CD4-positive, alpha-beta T cell (primary cell): ENCODE data around the gene JPH4. TPM values are rescaled to one million over a fixed set of nuclear protein-coding genes. Genes with fewer than 3 reads are reported as not detected.

Source experiments
- ATAC-seq: fragments of 200-7000 bp; cut with Tn5 transposase; one replicate; pipeline ENCODE4 v1.10.0; 2022; ENCODE audit warnings: mild to moderate bottlenecking; ENCODE audit not compliant: poor library complexity
- CTCF ChIA-PET: fragments of 350-600 bp; sonication (Branson Sonifier 250); formaldehyde crosslinking; loops from one replicate; lab custom pipeline; 2021; ENCODE audit warnings: antibody characterized with exemption, inconsistent platforms; lab: Charles Lee
- POLR2A ChIA-PET: fragments of 350-600 bp; sonication (Branson Sonifier 250); formaldehyde crosslinking; loops from one replicate; lab custom pipeline; 2021; ENCODE audit warnings: antibody characterized with exemption, inconsistent platforms; lab: Charles Lee
- DNase-seq, 14 experiments: peaks; one replicate each; pipeline ENCODE4 v3.0.0-alpha.2; 2013 to 2020; ENCODE audit warnings: mixed read lengths in 2 of 14
- H3K27ac ChIP-seq, 2 donors: one replicate each; pipeline versions ENCODE4 v1.5.1 to v1.7.0; 2013; ENCODE audit warnings: low read length in 2 of 2, low read depth in 1 of 2, mild to moderate bottlenecking in 1 of 2
- H3K27me3 ChIP-seq, 2 experiments: 1 replicate in 1 of 2; 2 replicates in 1 of 2; pipeline versions ENCODE4 v1.6.1 to v1.7.0; 2013; ENCODE audit warnings: low read length in 2 of 2, control low read depth in 1 of 2, mild to moderate bottlenecking in 1 of 2, moderate library complexity in 1 of 2; ENCODE audit not compliant: insufficient read depth in 2 of 2, control insufficient read depth in 1 of 2
- H3K36me3 ChIP-seq: one replicate; pipeline ENCODE4 v1.6.1; 2013; ENCODE audit warnings: low read length, control low read depth; ENCODE audit not compliant: insufficient read depth
- H3K4me1 ChIP-seq: one replicate; pipeline ENCODE4 v1.6.1; 2013; ENCODE audit warnings: low read length, control low read depth; ENCODE audit not compliant: insufficient read depth
- H3K4me3 ChIP-seq: one replicate; pipeline ENCODE4 v1.5.1; 2013; ENCODE audit warnings: mild to moderate bottlenecking, low read length, moderate library complexity
- H3K9me3 ChIP-seq, 2 experiments: 1 replicate in 1 of 2; 2 replicates in 1 of 2; pipeline versions ENCODE4 v1.6.1 to v1.7.0; 2013; ENCODE audit warnings: low read length in 2 of 2, mild to moderate bottlenecking in 2 of 2, control low read depth in 1 of 2, moderate library complexity in 1 of 2; ENCODE audit not compliant: control insufficient read depth in 1 of 2, insufficient read depth in 1 of 2
- H3K27ac Mint-ChIP-seq: one replicate; pipeline ENCODE4 v1.8.0; 2020; ENCODE audit warnings: mixed read lengths
- H3K27me3 Mint-ChIP-seq: one replicate; pipeline ENCODE4 v1.8.0; 2021; ENCODE audit warnings: mixed read lengths
- H3K36me3 Mint-ChIP-seq: one replicate; pipeline ENCODE4 v1.8.0; 2021; ENCODE audit warnings: low read depth, mixed read lengths
- H3K4me1 Mint-ChIP-seq: one replicate; pipeline ENCODE4 v1.8.0; 2021; ENCODE audit warnings: low read depth, mixed read lengths
- H3K4me3 Mint-ChIP-seq: one replicate; pipeline ENCODE4 v1.8.0; 2020; ENCODE audit warnings: mild to moderate bottlenecking, mixed read lengths
- H3K9me3 Mint-ChIP-seq: one replicate; pipeline ENCODE4 v1.8.0; 2020; ENCODE audit warnings: mixed read lengths
- intact Hi-C, 2 experiments: fragments of 100-400 bp; cut with DNase I in 1 of 2; cut with micrococcal nuclease in 1 of 2; formaldehyde crosslinking; loops; one replicate each; pipeline versions ENCODE4 v1.15.1 to v1.9.0; 2023 to 2025; cut with DNase I, micrococcal nuclease
- total RNA-seq, 174 experiments: library from RNA in 2 of 174; stranded (reverse) in 2 of 174; gene quantifications; one replicate each; pipeline ENCODE4 v1.2.3 and lab custom pipeline; 2021 to 2026
- TF ChIP-seq, protein P1 (sequence below): fragments of 200-600 bp; IDR thresholded peaks from one replicate; pipeline ENCODE4 v1.8.0; 2022; ENCODE audit warnings: antibody characterized with exemption, mild to moderate bottlenecking

JPH4 gene
- total RNA-seq, 2 experiments from 2014 or later: not detected

DNA sequence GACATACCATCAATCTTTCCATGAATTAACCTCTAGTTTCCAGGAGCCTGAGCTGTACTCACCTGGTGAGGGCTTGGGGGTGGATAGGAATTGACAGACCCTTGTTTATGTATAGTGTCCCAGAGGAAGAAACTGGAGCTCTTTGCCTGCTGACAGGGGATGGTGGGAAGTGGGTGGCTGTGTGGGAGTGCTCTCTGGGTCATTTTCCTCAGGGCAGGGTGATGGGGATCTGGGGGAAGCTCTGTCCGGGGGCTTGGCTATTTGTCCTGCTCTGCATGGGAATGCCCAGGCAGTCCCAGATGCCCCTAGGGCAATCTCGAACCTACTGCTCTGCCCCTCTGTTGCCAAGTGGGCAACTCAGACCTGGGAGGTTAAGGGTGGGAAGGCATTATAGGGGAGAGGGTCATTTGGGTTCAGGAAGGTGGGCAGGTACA lies 35.8 kb upstream of the JPH4 start:
- POLR2A ChIA-PET: no interaction called here
- DNase-seq (no peak), ATAC-seq (no peak)
- H3K27ac Mint-ChIP-seq: no peak overlapping the region
- Histone ChIP-seq H3K4me3 (no peak overlapping the region), H3K36me3 (no peaks in the 10 kb centered on the region), H3K4me1 (peaks cover 25% of the 10 kb centered on the region), H3K27me3 (no peaks in the 10 kb centered on the region), H3K9me3 (no peaks in the 10 kb centered on the region), H3K27ac (no peak overlapping the region)
- no peaks in the 10 kb centered on the region for H3K9me3 Mint-ChIP-seq
- TF ChIP-seq, protein P1, sequence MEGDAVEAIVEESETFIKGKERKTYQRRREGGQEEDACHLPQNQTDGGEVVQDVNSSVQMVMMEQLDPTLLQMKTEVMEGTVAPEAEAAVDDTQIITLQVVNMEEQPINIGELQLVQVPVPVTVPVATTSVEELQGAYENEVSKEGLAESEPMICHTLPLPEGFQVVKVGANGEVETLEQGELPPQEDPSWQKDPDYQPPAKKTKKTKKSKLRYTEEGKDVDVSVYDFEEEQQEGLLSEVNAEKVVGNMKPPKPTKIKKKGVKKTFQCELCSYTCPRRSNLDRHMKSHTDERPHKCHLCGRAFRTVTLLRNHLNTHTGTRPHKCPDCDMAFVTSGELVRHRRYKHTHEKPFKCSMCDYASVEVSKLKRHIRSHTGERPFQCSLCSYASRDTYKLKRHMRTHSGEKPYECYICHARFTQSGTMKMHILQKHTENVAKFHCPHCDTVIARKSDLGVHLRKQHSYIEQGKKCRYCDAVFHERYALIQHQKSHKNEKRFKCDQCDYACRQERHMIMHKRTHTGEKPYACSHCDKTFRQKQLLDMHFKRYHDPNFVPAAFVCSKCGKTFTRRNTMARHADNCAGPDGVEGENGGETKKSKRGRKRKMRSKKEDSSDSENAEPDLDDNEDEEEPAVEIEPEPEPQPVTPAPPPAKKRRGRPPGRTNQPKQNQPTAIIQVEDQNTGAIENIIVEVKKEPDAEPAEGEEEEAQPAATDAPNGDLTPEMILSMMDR: no peak
- peaks cover 8% of the 10 kb centered on the region for H3K27me3 Mint-ChIP-seq
- CTCF ChIA-PET: no interaction called here
- H3K4me1 Mint-ChIP-seq: peaks cover 26% of the 10 kb centered on the region
- no peaks in the 10 kb centered on the region for H3K36me3 Mint-ChIP-seq
- intact Hi-C loops: no loop called here
- H3K4me3 Mint-ChIP-seq: no peak overlapping the region

DNA sequence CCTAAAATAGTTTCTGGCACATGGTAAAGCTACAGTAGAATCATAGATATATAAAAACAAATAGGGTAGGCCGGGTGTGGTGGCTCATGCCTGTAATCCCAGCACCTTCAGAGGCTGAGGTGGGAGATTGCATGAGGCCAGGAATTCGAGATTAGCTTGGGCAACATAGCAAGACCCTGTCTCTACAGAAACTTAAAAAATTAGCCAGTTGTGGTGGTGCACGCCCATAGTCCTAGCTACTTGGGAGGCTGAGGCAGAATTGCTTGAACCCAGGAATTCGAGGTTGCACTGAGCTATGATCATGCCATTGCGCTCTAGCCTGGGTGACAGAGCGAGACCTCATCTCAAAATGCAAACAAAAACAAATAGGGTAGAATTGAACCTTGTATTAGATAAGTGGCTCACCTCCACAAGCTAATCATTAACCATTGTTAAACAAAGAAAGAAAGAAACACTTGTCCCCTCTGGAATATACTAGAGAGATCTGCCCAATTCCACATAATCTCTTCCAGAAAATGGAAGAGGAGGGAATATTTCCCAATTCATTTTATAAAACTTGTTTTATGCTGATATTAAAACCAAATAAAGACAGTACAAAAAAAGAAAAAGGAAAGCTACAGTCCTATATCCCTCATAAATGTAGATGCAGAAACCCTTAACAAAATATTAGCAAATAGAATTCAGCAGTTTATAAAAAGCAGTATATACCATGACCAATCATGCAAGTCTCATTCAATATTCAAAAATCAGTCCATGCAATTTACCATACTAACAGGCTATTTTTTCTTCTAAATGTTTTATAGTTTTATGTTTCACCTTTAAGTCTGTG lies 34.9 kb upstream of the JPH4 start:
- no peaks in the 10 kb centered on the region for H3K27me3 ChIP-seq
- H3K4me1 ChIP-seq: peaks cover 29% of the 10 kb centered on the region
- H3K9me3 Mint-ChIP-seq: peaks cover 6% of the 10 kb centered on the region
- H3K36me3 ChIP-seq: no peaks in the 10 kb centered on the region
- intact Hi-C loops: no loop called here
- H3K27ac ChIP-seq: no peak overlapping the region
- H3K4me1 Mint-ChIP-seq: peaks cover 36% of the 10 kb centered on the region
- no peak overlapping the region for H3K4me3 Mint-ChIP-seq
- ATAC-seq: no peak
- H3K36me3 Mint-ChIP-seq: no peaks in the 10 kb centered on the region
- no peak overlapping the region for H3K4me3 ChIP-seq
- no peak for DNase-seq
- CTCF ChIA-PET: interaction anchor here (0.6 to 1.0 kb wide), 2 partner anchors 19 to 27 kb away, joined by 3 to 4 read pairs; no protein-coding TSS in a partner anchor
- H3K9me3 ChIP-seq: no peaks in the 10 kb centered on the region
- H3K27ac Mint-ChIP-seq: no peak overlapping the region
- TF ChIP-seq, protein P1: no peak
- no peaks in the 10 kb centered on the region for H3K27me3 Mint-ChIP-seq
- POLR2A ChIA-PET: no interaction called here

DNA sequence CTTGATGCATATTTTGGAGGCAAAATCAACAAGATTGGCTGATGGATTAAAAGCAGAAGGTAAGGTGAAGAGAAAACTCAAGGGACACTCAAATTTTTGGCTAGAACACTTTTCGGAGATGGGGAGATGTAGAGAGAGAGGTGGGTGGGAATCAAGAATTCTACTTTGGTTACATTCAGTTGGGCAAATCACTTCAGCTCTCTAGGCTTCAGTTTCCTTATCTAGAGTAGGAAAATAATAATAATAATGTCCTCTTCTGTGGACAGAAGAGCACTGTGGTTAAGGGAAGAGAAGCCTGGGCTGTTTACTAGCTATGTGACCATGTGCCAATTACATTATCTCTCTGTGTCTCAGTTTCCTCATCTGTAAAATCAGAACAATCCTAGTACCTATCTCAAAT lies 34.2 kb upstream of the JPH4 start:
- peaks cover 39% of the 10 kb centered on the region for H3K4me1 Mint-ChIP-seq
- no peaks in the 10 kb centered on the region for H3K9me3 ChIP-seq
- H3K27me3 Mint-ChIP-seq: no peaks in the 10 kb centered on the region
- TF ChIP-seq, protein P1: no peak
- H3K4me3 Mint-ChIP-seq: no peak overlapping the region
- H3K4me3 ChIP-seq: no peak overlapping the region
- H3K36me3 ChIP-seq: no peaks in the 10 kb centered on the region
- no peaks in the 10 kb centered on the region for H3K36me3 Mint-ChIP-seq
- H3K27me3 ChIP-seq: no peaks in the 10 kb centered on the region
- intact Hi-C loops: no loop called here
- no peak for DNase-seq
- peaks cover 6% of the 10 kb centered on the region for H3K9me3 Mint-ChIP-seq
- ATAC-seq: no peak
- ChIA-PET POLR2A (no interaction called here), CTCF (no interaction called here)
- H3K27ac ChIP-seq: no peak overlapping the region
- peak overlapping the region; percentile 0 for H3K27ac Mint-ChIP-seq
- peaks cover 29% of the 10 kb centered on the region for H3K4me1 ChIP-seq
